GM23338 (cell line): Measurements from ENCODE around the gene RHOT1.

ENCODE experiments used
- POLR2AphosphoS5 ChIP-seq: IDR thresholded peaks from 2 replicates; pipeline ENCODE4 v1.6.1; 2016; ENCODE audit warnings: antibody characterized with exemption, low read depth
- TF ChIP-seq, protein P1 (sequence below), 2 experiments: fragments of 200-600 bp in 1 of 2; sonication (generic) in 1 of 2; conservative IDR thresholded peaks; 2 replicates each; pipeline versions ENCODE4 v1.5.1 to v1.6.1; 2016 to 2017; ENCODE audit warnings: antibody characterized with exemption in 2 of 2, low read depth in 2 of 2, mild to moderate bottlenecking in 2 of 2, moderate library complexity in 1 of 2

DNA sequence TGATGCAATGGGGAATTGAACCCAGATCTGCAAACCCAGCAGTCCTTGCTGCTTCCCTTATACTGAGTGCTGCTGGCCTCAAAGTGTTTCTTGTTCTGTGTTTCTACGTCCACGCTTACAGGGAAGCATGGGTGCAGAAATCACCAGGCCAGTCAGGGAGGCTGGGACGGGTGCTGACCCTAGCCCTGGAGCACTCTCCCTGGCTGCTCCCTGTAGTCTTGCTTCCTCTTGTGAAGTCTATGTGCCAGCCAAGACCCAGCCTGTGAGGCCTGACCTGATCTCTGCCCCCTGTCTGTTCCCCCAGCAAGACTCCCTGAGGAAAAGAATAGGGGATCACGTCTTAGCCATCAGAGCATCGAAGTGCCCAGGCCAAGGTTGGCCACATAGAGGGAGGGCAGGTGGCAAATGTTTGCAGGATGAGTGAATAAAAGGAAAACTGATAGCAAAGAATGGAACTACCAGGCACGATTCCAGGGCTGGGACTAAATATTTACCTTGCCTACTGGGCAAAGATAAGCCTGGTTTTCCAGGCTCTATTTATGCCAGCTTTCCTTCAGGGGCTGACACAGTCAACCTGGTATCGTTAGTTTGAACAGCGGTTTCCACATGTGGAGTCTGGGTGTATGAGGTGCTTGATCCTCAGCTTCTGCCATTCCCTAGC lies 41.2 kb upstream of the RHOT1 start:
- no peak for TF ChIP-seq POLR2AphosphoS5
- TF ChIP-seq, protein P1, sequence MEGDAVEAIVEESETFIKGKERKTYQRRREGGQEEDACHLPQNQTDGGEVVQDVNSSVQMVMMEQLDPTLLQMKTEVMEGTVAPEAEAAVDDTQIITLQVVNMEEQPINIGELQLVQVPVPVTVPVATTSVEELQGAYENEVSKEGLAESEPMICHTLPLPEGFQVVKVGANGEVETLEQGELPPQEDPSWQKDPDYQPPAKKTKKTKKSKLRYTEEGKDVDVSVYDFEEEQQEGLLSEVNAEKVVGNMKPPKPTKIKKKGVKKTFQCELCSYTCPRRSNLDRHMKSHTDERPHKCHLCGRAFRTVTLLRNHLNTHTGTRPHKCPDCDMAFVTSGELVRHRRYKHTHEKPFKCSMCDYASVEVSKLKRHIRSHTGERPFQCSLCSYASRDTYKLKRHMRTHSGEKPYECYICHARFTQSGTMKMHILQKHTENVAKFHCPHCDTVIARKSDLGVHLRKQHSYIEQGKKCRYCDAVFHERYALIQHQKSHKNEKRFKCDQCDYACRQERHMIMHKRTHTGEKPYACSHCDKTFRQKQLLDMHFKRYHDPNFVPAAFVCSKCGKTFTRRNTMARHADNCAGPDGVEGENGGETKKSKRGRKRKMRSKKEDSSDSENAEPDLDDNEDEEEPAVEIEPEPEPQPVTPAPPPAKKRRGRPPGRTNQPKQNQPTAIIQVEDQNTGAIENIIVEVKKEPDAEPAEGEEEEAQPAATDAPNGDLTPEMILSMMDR (conservative IDR thresholded peaks at IDR 0.05; ENCODE audit: low read depth in 2 of 2) = no peak
